Stimulated activated CD4-positive, alpha-beta T cell treated with anti-CD3 and anti-CD28 coated beads, Interleukin-4, amount 100 ng/mL, for 1 hour (primary cell): ENCODE results near the gene ERBB2.
"Not testable (repeated sequence)": the region's sequence is repeated elsewhere in the genome, so short reads cannot be mapped to it uniquely, and the experiment has no call there.

Experiments
- DNase-seq: peaks from one replicate; pipeline ENCODE4 v3.0.0-alpha.2; 2020

ERBB2 gene

GRCh38 chr17:39705786-39706348 lies 6.0 kb downstream of the ERBB2 start:
- no peak for DNase-seq

GRCh38 chr17:39706383-39706782 lies 6.5 kb downstream of the ERBB2 start:
- DNase-seq: no peak

GRCh38 chr17:39706921-39707337 lies 7.1 kb downstream of the ERBB2 start:
- DNase-seq: no peak

GRCh38 chr17:39709319-39709997 lies 9.6 kb downstream of the ERBB2 start:
- DNase-seq: no peak

GRCh38 chr17:39709998-39710964 lies 10.4 kb downstream of the ERBB2 start:
- DNase-seq: no peak

- not testable (repeated sequence) for DNase-seq
Measured at GRCh38 chr17:39711071-39711470, 11.2 kb downstream of the ERBB2 start.

GRCh38 chr17:39711851-39712250 lies 12.0 kb downstream of the ERBB2 start:
- DNase-seq: no peak

GRCh38 chr17:39714234-39714633 lies 14.4 kb downstream of the ERBB2 start:
- no peak for DNase-seq

- DNase-seq: no peak
Measured at GRCh38 chr17:39715375-39716072, 15.7 kb downstream of the ERBB2 start.

GRCh38 chr17:39716073-39716818 lies 16.4 kb downstream of the ERBB2 start:
- DNase-seq: no peak

- no peak for DNase-seq
Measured at GRCh38 chr17:39716879-39717536, 17.1 kb downstream of the ERBB2 start.

GRCh38 chr17:39717660-39718059 lies 17.8 kb downstream of the ERBB2 start:
- DNase-seq: no peak

GRCh38 chr17:39719563-39720355 lies 19.9 kb downstream of the ERBB2 start:
- DNase-seq: no peak

- no peak for DNase-seq
Measured at GRCh38 chr17:39722104-39722503, 22.2 kb downstream of the ERBB2 start.

GRCh38 chr17:39722965-39723848 lies 23.3 kb downstream of the ERBB2 start:
- DNase-seq: no peak

GRCh38 chr17:39724731-39725130 lies 24.9 kb downstream of the ERBB2 start:
- DNase-seq: no peak

GRCh38 chr17:39725923-39726322 lies 26.1 kb downstream of the ERBB2 start:
- not testable (repeated sequence) for DNase-seq

- no peak for DNase-seq
Measured at GRCh38 chr17:39726617-39727016, 26.8 kb downstream of the ERBB2 start.

- no peak for DNase-seq
Measured at GRCh38 chr17:39727556-39727955, 27.7 kb downstream of the ERBB2 start.
